Stimulated activated naive B cell treated with anti-CD40 and anti-IgM and Interleukin-4, amounts not matched to agents 10 μg/mL and 1 μg/mL and 100 μg/mL, for 72 hours (primary cell): ENCODE results near the gene RFX3.

Experiments
- ATAC-seq, 2 donors: fragments of 150-1000 bp; cut with Tn5 transposase; replicated peaks; 2 replicates each; pipeline ENCODE4 v1.10.0; 2021; ENCODE audit warnings: moderate library complexity in 1 of 2
- DNase-seq: peaks from one replicate; pipeline ENCODE4 v3.0.0; 2021
- H3K27ac Mint-ChIP-seq: one replicate; pipeline ENCODE4 v1.8.0; 2022; ENCODE audit warnings: mild to moderate bottlenecking, mixed read lengths
- H3K27me3 Mint-ChIP-seq, 2 donors: one replicate each; pipeline ENCODE4 v1.8.0; 2022; ENCODE audit warnings: mixed read lengths in 2 of 2
- H3K36me3 Mint-ChIP-seq, 2 donors: one replicate each; pipeline ENCODE4 v1.8.0; 2022; ENCODE audit warnings: mixed read lengths in 2 of 2, mild to moderate bottlenecking in 1 of 2
- H3K4me1 Mint-ChIP-seq, 2 donors: one replicate each; pipeline ENCODE4 v1.8.0; 2022; ENCODE audit warnings: mixed read lengths in 2 of 2, mild to moderate bottlenecking in 1 of 2
- H3K4me3 Mint-ChIP-seq, 2 donors: one replicate each; pipeline ENCODE4 v1.8.0; 2022; ENCODE audit warnings: mild to moderate bottlenecking in 2 of 2, mixed read lengths in 2 of 2, moderate library complexity in 1 of 2
- H3K9me3 Mint-ChIP-seq, 2 donors: one replicate each; pipeline ENCODE4 v1.8.0; 2022; ENCODE audit warnings: mixed read lengths in 2 of 2, mild to moderate bottlenecking in 1 of 2

Gene RFX3

DNA sequence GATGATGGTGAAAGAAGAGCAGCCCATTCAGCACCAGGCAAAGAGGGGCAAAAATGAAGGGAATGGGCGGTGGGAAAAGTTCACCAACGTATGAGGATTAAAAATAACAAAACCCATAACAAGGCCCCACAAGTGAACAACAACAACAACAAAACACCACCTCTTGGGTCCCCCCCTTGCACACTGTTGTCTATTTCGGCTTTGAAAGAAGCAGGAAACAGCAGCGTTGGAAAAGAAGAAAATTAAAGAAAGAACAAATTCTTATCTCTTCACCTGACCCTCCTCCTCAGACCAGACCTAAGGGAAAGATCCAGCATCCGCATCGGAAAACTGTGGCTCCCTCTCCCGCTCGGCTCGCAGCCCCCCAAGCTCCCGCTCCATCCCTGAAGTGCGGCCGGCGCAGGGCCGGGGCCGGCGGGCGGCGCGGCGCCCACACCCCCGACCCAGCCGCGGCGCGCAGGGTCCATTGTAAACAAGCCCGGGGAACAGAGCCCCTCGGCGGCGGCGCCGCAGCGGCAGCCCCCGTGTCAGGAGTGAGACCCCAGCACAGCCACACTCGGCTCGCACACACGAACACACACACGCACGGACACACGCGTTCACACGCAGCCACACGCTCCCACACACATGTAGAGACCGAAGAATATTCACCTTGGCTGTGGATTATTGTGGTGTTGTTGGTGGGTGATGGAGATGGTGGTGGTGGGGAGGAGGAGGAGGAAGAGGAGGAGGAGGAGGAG lies 535 bp downstream of the RFX3 start:
- Mint-ChIP-seq H3K4me3 (peak overlapping the region; percentile 97 to 99), H3K4me1 (peaks cover 15 to 39% of the 10 kb centered on the region in 2 donors), H3K9me3 (no peaks in the 10 kb centered on the region), H3K36me3 (peaks cover 2 to 7% of the 10 kb centered on the region in 2 donors), H3K27ac (peak overlapping the region; percentile 100), H3K27me3 (no peaks in the 10 kb centered on the region)
- no peak for DNase-seq
- ATAC-seq: peak; percentile 1

- DNase-seq: no peak
- ATAC-seq: no peak
- H3K27me3 Mint-ChIP-seq: no peaks in the 10 kb centered on the region
- H3K4me3 Mint-ChIP-seq: no peak overlapping the region
- H3K36me3 Mint-ChIP-seq: peaks cover 0 to 8% of the 10 kb centered on the region in 2 donors
- peaks cover 17 to 25% of the 10 kb centered on the region in 2 donors for H3K4me1 Mint-ChIP-seq
- H3K9me3 Mint-ChIP-seq: no peaks in the 10 kb centered on the region
- H3K27ac Mint-ChIP-seq: no peak overlapping the region
Measured at GRCh38 chr9:3521966-3522365, 3.8 kb downstream of the RFX3 start.

GRCh38 chr9:3520564-3520963 lies 5.2 kb downstream of the RFX3 start:
- Mint-ChIP-seq H3K4me1 (peaks cover 17 to 23% of the 10 kb centered on the region in 2 donors), H3K27ac (no peak overlapping the region), H3K4me3 (no peak overlapping the region), H3K36me3 (peaks cover 1 to 8% of the 10 kb centered on the region in 2 donors), H3K27me3 (no peaks in the 10 kb centered on the region), H3K9me3 (no peaks in the 10 kb centered on the region)
- ATAC-seq (no peak), DNase-seq (no peak)

GRCh38 chr9:3517377-3518048 lies 8.3 kb downstream of the RFX3 start:
- DNase-seq (no peak), ATAC-seq (no peak)
- H3K27ac Mint-ChIP-seq: peak overlapping the region; percentile 60
- H3K36me3 Mint-ChIP-seq: peaks cover 1 to 11% of the 10 kb centered on the region in 2 donors
- peaks cover 16 to 22% of the 10 kb centered on the region in 2 donors for H3K4me1 Mint-ChIP-seq
- H3K9me3 Mint-ChIP-seq: no peaks in the 10 kb centered on the region
- H3K27me3 Mint-ChIP-seq: no peaks in the 10 kb centered on the region
- no peak overlapping the region for H3K4me3 Mint-ChIP-seq

- Mint-ChIP-seq H3K9me3 (no peaks in the 10 kb centered on the region), H3K4me3 (no peak overlapping the region), H3K4me1 (peaks cover 14 to 16% of the 10 kb centered on the region in 2 donors), H3K27me3 (no peaks in the 10 kb centered on the region), H3K36me3 (peaks cover 1 to 11% of the 10 kb centered on the region in 2 donors), H3K27ac (no peak overlapping the region)
- ATAC-seq (no peak), DNase-seq (no peak)
Measured at GRCh38 chr9:3516667-3517330, 9.0 kb downstream of the RFX3 start.

DNA sequence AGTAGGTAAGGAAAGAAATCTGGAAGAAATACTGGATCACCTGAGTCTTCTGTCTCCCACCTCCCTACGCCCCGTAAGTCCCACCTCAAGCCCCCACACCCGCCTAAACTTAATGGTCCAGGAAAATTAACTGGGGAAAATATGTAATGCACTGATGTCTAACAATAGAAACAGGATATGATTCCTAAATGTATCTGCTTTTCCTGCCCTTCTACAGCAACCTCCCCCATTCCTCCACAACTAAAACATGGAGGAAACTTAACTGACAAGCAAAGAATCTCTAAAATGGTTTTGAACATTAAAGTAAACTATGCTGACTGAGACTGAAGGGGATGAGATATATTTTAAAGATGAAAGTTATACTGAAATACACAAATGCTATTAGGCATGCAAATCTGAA lies 10.4 kb downstream of the RFX3 start:
- DNase-seq (no peak), ATAC-seq (no peak)
- H3K4me3 Mint-ChIP-seq: no peak overlapping the region
- no peaks in the 10 kb centered on the region for H3K9me3 Mint-ChIP-seq
- H3K4me1 Mint-ChIP-seq: peaks cover 18 to 22% of the 10 kb centered on the region in 2 donors
- H3K27me3 Mint-ChIP-seq: no peaks in the 10 kb centered on the region
- H3K27ac Mint-ChIP-seq: no peak overlapping the region
- H3K36me3 Mint-ChIP-seq: peaks cover 1 to 11% of the 10 kb centered on the region in 2 donors

DNA sequence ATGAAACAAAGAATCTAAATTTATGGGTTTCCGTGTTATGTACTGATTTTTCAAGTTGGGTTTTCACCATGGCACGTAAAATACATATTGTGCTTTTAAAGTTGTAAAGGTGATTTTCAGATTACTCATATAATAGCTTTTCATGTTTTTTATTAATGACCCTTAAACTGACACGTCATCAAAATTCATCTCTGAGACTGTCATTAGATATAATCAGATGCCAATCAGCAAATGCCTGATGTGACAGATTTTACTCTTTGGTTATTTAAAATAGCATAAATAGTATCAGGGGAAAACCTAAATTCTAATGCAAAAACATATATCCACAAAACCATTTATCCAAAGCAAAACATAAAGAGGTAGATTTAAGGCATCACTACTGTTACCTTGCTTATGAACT lies 11.0 kb downstream of the RFX3 start:
- no peak for DNase-seq
- Mint-ChIP-seq H3K36me3 (peaks cover 1 to 15% of the 10 kb centered on the region in 2 donors), H3K4me3 (no peak overlapping the region), H3K4me1 (peaks cover 18 to 22% of the 10 kb centered on the region in 2 donors), H3K9me3 (no peaks in the 10 kb centered on the region), H3K27me3 (no peaks in the 10 kb centered on the region), H3K27ac (no peak overlapping the region)
- ATAC-seq: no peak

DNA sequence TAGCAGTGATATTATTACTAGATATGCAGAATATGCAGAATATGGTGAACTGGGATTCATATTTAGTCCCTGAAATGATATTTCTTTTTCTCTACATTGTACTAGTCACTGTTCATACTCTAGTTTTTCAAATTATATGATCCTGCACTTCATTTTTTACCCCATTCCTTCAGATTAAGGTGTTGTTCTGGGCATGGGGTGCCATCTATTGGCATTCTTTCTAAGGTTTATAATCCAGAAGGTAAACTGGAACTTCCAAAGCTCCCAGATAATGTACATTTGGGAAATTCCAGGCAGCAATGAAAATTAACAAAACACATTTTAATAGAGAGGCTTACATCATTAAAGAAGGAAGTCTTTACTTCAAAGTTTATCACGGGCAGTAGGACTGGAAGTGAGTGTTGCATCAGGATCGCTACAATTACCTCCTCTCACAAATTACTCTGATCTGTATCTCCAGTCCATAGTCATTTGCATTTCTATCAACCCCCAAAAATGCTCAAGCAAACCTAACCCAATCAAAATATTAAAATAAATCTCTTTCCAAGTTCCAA lies 12.5 kb downstream of the RFX3 start:
- H3K4me3 Mint-ChIP-seq: no peak overlapping the region
- ATAC-seq (no peak), DNase-seq (no peak)
- H3K27ac Mint-ChIP-seq: no peak overlapping the region
- peaks cover 22 to 30% of the 10 kb centered on the region in 2 donors for H3K4me1 Mint-ChIP-seq
- no peaks in the 10 kb centered on the region for H3K9me3 Mint-ChIP-seq
- H3K27me3 Mint-ChIP-seq: no peaks in the 10 kb centered on the region
- peaks cover 1 to 19% of the 10 kb centered on the region in 2 donors for H3K36me3 Mint-ChIP-seq

DNA sequence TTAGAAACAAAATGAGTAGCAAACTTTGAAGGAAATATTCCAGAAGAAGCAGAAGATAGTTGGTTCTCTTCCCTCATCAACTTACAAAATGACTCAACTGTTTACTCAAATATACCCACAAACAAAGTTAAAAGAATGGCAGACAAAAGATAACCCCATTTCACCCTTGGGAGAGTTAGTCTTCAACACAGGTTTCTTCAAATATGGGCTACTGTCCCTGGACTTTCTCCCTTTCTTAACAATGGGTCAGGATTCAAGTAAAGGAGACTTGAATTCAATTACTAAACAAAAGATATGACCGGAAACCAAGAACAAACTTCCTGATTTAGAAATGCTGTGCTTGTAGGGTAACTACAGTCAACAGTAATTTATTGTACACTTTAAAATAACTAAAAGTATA lies 14.2 kb downstream of the RFX3 start:
- H3K4me1 Mint-ChIP-seq: peaks cover 13 to 32% of the 10 kb centered on the region in 2 donors
- H3K27me3 Mint-ChIP-seq: no peaks in the 10 kb centered on the region
- H3K36me3 Mint-ChIP-seq: peaks cover under 1 to 11% of the 10 kb centered on the region in 2 donors
- H3K9me3 Mint-ChIP-seq: no peaks in the 10 kb centered on the region
- ATAC-seq: no peak
- no peak overlapping the region for H3K4me3 Mint-ChIP-seq
- no peak for DNase-seq
- H3K27ac Mint-ChIP-seq: no peak overlapping the region

GRCh38 chr9:3510796-3511195 lies 15.0 kb downstream of the RFX3 start:
- no peaks in the 10 kb centered on the region for H3K27me3 Mint-ChIP-seq
- peaks cover 0 to 12% of the 10 kb centered on the region in 2 donors for H3K36me3 Mint-ChIP-seq
- H3K4me1 Mint-ChIP-seq: peaks cover 13 to 33% of the 10 kb centered on the region in 2 donors
- ATAC-seq (no peak), DNase-seq (no peak)
- no peak overlapping the region for H3K4me3 Mint-ChIP-seq
- no peak overlapping the region for H3K27ac Mint-ChIP-seq
- H3K9me3 Mint-ChIP-seq: no peaks in the 10 kb centered on the region

GRCh38 chr9:3509926-3510325 lies 15.9 kb downstream of the RFX3 start:
- H3K36me3 Mint-ChIP-seq: peaks cover 3 to 12% of the 10 kb centered on the region in 2 donors
- peaks cover 12 to 37% of the 10 kb centered on the region in 2 donors for H3K4me1 Mint-ChIP-seq
- no peak overlapping the region for H3K27ac Mint-ChIP-seq
- ATAC-seq (no peak), DNase-seq (no peak)
- H3K9me3 Mint-ChIP-seq: no peaks in the 10 kb centered on the region
- H3K4me3 Mint-ChIP-seq: no peak overlapping the region
- H3K27me3 Mint-ChIP-seq: no peaks in the 10 kb centered on the region

GRCh38 chr9:3508521-3509291 lies 17.1 kb downstream of the RFX3 start:
- no peak for DNase-seq
- Mint-ChIP-seq H3K4me3 (peak overlapping the region; percentile 55 to 74), H3K9me3 (no peaks in the 10 kb centered on the region), H3K27me3 (no peaks in the 10 kb centered on the region), H3K36me3 (peaks cover 3 to 12% of the 10 kb centered on the region in 2 donors), H3K27ac (peak overlapping the region; percentile 59), H3K4me1 (peaks cover 12 to 35% of the 10 kb centered on the region in 2 donors)
- ATAC-seq: peak; percentile 21 to 31

- DNase-seq: no peak
- peaks cover 12 to 31% of the 10 kb centered on the region in 2 donors for H3K4me1 Mint-ChIP-seq
- H3K36me3 Mint-ChIP-seq: peaks cover 3 to 12% of the 10 kb centered on the region in 2 donors
- peak; percentile 16 to 20 for ATAC-seq
- H3K9me3 Mint-ChIP-seq: no peaks in the 10 kb centered on the region
- H3K27me3 Mint-ChIP-seq: no peaks in the 10 kb centered on the region
- H3K27ac Mint-ChIP-seq: peak overlapping the region; percentile 59
- H3K4me3 Mint-ChIP-seq: peak overlapping the region; percentile 55 to 74
Measured at GRCh38 chr9:3508078-3508431, 17.7 kb downstream of the RFX3 start.
